Measurements from ENCODE around the gene CCIN.
A peak's percentile ranks its signal among the peaks of the same experiment; 100 is the strongest.
"Not testable (repeated sequence)": the region's sequence is repeated elsewhere in the genome, so short reads cannot be mapped to it uniquely, and the experiment has no call there.

Gene CCIN

DNA sequence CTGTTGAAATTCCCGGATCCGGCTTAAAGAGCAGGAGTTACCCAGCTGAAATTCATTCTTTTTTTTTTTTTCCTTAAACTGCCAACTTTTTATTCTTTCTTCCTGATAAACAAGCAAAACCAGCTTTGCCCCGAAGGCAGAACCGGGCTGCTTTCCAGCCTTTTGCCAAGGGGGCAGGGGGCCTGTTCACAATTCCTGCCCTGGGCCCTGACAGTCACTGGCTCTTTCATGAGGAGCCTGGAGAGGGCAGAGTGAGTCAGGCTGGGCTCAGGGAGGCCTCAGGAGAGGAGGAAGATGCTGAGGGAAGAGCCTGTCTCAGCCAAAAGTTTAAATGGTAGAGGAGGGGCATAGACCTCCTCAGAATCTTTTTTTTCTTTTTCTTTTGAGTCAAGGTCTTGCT lies 27.9 kb upstream of the CCIN start:
- no peak for DNase-seq (ENCODE audit: low read depth)

DNA sequence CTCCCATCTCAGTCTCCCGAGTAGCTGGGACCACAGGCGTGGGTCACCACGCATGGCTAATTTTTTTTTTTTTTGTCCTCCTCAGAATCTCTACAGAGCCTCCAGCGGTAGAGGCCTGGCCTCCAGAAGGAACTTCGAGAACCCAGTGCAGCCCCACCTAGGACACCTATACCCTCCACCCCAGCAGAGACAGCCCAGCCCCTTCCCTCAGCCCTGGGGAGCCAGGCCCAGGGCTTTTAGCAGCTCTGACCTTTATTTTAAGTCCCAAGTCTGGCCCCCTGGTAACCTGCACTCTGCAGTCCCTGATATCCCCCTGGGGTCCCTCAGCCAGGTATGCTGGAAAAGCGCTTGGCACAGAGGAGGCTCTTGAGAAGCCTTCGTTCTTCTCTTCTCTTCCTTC lies 27.4 kb upstream of the CCIN start:
- DNase-seq (ENCODE audit: low read depth): no peak

DNA sequence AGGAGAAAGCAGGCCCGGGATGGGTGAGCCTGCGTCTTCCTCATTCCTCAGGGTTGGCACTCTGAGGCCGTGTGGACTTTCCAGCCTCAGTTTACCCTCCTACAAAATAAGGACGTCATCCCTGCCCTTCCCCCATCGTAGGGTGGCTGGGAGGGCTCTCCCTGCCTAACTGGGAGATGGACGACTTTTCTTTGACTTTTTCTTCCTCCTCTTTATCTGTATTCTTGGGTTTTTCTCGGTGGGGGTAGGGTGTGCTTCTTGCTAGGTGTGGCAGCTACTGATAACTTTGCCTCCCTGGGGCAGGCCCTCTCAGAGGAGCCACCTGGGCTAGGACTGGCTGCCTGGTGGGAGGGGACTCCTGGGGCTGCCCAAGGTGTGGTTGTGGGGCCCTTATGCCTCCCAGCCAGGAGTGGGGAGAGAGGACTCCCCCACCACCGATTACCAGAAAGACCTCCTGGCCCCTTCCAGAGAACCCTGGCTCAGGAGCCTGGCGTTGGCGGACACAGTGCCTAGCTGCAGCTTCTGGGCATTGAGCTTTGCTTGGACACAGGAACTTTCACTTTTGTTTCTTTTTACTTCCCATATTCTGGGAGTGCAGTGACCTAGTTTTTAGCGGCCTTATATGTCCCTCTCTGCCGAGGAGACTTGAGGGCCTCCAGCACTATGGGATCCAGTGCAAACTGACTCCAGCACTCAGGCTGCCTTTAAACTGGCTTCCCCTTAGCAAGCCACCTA lies 26.5 kb upstream of the CCIN start:
- DNase-seq (ENCODE audit: low read depth): no peak

DNA sequence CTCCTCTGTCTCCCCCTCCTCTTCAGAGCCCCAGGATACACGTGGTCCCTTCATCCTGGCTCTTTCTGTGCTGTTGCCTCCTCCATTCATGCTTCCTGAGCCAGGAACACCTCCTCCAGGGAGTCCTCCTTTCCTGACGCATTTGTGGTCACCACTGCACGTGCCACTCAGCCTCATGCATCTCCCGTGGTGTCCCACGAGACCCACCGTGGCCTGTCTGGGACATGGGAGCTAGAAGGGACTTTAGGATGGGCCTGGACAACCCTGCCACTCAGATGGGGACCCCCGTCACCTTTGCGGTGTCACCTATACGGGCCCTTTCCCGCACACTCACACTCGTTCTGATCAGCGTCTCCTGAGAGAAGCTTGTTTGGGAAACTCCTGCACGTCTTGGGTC lies 25.9 kb upstream of the CCIN start:
- no peak for DNase-seq (ENCODE audit: low read depth)

DNA sequence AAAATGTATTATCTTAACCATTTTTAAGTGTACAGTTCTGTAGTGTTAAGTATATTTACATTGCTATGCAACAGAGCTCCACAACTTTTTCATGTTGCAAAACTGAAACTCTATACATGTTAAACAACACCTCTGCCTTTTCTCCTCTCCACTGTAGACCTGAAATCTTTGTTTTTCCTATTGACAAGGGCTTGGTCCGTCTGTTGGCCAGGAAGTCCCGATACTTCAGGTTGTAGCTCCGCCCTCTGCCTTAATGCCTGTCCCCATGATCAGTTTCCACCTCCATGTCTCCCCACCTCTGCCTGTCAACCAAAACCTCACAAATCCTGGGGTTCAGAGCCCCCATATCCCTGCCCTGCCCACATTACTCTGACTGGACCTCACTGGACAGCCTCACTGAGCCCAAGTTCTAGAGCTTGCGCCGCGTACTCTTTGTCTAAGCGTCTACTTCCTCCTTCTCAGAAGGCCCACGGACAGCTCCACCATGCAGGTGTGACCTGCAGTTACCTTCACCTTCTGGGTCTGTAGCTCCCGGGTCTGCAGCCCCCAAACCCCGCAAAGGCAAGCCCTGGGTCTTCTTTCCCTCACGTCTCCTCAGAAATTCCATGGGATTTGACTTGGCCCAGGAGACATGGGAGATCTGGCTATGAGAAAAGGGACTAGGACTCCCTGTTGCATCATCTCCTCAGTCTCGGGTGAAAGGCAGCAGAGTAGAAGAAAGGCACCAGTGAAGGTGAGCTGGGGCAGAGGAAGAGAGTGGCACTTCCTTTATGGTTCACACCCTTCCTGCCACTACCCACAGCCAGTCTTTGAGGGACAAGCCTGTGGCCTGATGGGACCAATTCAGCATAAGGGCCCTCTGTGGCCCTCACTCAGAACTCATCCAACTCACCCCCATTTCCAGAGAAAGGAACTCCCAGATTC lies 24.6 kb upstream of the CCIN start:
- DNase-seq (ENCODE audit: low read depth): no peak

DNA sequence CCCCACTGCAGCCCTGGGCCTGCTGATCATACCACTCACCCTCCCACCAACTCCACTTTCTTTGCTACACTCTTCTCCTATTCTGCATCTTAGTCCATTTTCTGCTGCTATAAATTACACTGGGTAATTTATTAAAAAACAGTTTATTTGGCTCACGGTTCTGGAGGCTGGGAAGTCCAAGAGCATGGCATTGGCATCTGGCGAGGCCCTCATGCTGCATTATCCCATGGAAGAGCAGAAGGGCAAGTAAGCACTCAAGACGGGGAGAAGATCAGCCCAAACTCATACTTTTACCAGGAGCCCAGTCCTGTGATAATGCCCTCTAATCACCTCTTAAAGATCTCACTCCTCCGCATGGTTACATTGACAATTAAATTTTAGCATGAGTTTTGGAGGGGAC lies 23.2 kb upstream of the CCIN start:
- no peak for DNase-seq (ENCODE audit: low read depth)

DNA sequence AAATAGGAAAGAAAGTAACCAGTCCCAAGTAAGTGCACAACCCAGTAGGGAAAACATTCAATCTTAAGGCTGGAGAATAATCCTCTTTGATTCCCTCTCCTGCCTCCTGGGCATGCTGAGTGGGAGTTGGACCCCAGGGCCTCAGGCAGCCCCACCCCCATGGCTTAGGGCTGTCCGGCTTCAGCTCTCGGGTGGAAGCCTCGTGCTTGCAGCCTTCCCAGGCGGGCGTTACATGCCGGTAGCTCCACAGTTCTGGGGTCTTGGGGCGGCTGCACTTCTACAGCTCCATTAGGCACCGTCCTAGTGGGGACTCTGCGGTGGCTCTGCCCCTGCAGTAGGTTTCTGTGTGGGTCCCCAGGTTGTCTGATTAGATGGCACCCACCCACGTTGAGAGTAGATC lies 22.5 kb upstream of the CCIN start:
- no peak for DNase-seq (ENCODE audit: low read depth)

DNA sequence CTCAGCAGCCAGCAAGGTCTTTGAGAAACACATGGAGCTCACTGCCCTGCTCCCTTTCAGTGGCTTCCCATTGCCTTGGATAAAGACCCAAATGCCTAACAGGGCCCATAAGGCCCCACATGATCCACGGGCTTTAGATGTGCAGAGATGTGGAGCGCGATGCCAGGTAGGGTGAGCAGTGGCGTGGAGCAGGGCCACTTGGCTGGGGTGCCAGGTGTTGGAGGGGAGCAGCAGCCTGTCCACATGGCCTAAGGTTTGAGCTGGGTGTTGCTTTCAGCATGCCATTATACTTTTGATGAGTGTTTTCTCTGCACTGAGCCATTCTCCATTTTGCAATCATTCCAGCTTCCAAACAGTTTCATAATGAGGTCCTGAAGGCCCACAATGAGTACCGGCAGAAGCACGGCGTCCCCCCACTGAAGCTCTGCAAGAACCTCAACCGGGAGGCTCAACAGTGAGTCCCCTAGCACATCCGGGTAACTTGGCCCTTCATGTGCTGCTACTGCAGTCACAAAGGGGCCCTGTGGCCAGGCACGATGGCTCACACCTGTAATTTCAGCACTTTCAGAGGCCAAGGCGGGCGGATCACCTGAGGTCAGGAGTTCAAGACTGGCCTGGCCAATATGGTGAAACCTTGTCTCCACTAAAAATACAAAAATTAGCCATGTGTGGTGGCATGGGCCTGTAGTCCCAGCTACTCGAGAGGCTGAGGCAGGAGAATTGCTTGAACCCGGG lies 21.6 kb upstream of the CCIN start:
- DNase-seq (ENCODE audit: low read depth): no peak

DNA sequence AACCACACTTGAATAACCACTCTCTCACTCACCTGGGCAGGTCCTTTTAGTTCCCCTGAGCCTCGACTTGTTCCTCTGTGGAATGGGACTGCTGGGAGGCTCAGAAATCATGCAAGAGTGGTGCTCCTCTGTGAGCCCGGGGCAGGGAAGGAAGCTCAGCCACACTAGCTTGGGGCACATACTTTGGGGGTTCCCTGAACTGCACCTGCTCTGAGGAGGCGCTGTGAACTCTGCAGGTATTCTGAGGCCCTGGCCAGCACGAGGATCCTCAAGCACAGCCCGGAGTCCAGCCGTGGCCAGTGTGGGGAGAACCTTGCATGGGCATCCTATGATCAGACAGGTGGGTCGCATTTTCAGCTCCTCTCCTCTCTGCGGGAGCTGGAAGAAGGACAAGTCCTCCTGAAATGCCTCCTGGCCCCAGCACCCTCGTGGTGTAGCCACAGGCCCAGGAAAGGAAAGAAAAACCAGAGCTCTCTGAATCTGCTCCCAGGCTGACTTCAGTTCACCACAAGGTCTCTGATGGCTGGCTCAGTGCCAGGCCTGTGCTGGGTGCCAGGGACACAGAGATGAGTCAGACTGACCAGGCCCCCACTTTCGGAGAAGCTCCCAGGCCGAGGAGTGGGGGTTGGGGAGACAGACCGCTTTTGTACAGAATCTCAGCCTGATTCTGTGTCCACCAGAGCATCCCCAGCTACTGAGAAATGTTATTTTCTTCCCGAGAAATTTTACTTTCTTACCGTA lies 20.7 kb upstream of the CCIN start:
- DNase-seq (ENCODE audit: low read depth): peak; percentile 61

DNA sequence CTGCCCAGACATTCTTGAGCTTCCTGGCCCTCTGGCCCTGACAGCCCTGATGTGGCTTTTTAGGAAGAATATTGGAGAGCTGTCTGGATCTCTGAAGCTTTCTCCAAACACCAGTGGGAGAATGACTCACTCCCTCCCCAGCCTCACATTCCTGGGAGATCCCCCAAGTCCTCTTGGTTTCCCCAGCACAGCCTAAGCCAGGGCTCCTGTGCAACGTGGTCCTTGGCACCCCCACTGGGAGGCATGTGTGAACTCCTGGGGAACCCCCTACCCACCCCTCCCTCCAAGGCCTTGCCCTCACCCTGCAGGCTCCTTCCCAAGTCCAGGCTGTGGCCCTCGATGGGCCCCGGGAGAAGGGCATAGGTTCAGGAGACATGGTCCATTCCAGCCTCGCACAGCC lies 20.0 kb upstream of the CCIN start:
- DNase-seq (ENCODE audit: low read depth): no peak

DNA sequence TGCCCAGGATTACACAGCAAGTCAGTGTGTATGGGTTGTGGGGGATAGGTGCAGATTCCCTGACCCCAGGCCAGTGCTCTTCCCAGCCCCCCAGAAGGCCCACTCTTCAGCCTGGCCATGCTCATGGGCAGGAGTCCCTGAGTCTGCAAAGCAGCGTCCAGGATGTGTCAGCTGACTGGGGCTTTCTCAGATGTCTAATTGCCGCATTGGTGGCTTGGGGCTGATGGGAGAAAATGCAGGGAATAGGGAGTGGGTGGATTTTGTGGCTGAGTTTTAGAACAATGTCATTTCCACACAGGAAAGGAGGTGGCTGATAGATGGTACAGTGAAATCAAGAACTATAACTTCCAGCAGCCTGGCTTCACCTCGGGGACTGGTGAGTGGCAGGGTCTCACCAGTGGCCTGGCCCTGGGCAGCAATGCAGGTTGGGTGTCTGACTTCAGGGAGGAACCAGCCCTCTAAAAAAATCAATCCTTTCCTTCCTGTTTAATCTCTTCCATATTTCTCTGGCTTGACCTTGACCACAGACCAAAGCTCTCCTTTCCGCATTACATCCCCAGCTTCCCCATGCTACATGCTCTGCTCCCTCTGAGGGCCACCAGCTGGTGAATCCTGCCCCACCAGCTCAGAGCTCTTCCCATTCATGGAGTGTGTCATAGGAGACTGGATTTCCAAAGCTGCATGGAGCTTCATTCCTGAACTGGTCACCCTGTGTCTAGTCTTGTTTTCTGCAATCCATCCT lies 18.4 kb upstream of the CCIN start:
- no peak for DNase-seq (ENCODE audit: low read depth)

DNA sequence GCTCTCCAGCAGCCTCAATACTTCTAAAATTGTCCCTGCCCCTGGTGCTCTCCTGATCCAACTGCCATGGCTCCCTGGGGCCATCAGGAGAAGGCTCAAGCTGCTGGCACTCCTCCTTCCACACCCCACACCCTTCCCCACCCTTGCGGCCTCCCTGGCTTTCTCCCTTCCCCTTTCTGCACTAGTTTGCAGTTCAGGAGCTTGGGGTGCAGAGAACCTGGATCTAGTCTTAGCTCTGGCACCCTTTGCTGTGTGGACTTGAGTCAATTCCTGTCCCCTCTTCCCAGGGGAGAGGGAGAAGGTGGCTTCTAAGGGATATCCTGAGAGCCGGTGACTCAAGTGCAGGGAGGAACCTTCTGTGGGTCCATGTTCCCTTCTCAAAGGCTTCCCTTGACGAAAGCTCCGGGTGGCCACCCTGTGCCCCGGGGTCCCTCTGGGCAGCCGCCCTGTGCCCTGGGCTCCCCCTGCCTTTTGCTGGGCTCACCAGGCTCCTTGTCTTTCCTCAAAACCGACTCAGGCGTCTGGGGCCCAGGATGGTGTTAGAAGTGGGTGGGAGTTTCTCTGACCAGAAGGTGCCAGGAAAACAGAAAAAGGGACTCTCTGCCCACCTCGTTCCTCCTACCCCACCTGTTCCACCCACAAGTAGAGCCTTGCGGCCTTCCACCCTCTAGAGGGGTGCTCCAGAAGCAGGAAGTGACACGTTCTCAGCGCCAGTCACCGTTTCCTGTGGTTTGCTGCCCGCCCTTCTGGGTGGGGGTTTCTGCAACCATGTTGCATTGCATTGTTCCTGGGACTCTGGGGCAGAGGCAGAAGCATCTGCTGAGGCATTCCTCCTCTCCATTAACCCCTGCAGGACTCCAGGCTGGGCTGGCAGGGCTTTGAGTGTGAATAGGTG lies 17.6 kb upstream of the CCIN start:
- peak; percentile 80 for DNase-seq (ENCODE audit: low read depth)

DNA sequence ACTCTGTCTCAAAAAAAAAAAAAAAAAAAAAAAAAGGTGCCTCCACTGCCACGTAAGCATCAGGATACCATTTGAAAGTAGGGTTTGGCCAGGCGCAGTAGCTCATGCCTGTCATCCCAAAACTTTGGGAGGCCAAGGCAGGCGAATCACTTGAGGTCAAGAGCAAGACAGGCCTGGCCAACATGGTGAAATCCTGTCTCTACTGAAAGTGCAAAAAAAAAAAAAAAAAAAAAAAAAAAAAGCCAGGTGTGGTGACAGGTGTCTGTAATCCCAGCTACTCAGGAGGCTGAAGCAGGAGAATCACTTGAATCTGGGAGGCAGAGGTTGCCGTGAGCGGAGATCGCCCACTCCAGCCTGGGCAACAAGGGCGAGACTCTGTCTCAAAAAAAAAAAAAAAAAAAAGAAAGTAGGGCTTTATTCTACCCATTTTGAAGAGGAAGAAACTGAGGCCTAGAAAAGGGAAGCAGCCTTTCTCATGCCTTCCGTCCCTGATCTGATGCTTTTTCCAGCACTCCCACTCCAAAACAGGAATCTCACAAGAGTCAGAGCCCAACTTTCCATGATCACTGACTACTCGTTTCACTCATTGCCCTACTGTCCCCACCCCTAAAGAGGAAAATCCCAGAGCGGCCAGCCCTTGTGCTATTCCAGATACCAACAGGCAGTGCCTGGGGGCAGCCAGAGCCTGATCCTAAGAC lies 16.3 kb upstream of the CCIN start:
- DNase-seq (ENCODE audit: low read depth): no peak

DNA sequence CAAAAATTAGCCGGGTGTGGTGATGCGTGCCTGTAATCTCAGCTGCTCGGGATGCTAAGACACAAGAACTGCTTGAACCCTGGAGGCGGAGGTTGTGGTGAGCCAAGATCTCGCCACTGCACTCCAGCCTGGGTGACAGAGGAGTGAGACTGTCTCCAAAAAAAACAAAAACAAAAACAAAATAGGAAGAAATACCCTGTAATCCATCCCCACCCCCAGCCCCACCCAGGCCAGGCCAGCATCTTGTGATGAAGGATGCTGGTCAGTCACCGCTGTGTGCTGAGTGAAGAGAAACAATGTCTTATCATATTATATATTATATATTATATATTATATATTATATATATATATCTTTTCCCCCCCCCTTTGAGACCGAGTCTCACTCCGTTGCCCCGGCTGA lies 15.4 kb upstream of the CCIN start:
- DNase-seq (ENCODE audit: low read depth): no peak

DNA sequence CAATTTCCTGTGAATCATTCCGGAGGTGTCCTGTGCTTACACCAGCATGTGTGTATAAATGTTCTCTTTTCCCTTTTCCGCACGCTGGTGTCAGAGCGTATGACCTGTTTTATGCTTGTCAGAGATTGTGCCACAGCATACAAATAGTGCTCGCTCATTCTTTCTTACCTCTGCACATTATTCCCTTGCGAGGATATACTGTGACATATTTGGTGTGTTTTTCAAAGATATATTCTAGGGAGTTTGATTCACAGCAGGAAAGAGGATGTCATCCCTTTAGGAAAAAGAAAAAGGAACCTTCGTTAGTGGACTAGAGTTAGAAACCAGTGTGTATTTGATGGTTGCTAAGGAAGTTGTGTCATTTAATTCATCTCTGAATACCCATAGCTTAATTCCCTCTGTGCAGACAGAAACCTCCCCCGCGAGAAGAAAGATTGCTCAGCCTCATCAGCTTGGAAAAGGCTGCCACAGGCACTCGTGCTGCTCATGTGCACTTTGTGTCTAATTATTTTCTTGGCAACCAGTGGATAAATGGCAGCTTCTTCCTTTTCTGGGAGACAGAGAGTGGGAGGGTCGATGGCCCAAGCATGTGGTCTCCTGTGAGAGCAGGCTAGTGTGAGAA lies 14.7 kb upstream of the CCIN start:
- no peak for DNase-seq (ENCODE audit: low read depth)

DNA sequence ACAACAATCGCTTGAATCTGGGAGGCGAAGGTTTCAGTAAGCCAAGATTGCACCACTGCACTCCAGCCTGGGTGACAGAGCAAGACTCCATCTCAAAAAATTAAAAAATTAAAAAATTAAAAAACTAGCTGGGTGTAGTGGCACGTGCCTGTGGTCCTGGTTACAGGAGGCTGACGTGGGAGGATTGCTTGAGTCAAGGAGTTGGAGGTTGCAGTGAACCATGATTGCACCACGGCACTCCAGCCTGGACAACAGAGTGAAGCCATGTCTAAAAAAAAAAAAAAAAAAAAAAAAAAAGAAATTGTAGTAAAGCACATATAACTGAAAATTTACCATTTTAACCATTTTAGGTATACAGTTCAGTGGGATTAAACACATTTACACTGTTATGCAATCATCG lies 13.1 kb upstream of the CCIN start:
- DNase-seq (ENCODE audit: low read depth): no peak

DNA sequence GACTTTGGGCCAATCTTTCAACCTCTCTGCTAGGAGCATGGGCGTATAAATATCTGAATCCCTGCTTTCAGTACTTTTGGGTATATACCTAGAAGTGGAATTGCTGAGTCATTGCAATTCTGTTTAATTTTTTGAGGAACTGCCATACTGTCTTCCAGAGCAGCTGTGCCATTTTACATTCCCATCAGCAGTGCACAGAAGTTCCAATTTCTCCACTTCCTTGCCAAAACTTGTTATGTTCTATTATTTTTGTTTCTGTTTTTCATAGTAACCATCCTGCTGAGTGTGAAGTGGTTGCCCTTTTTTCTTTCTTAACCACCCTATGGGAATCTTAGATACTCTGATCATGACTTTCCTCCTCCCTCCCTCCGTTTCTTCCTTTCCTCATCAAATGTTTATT lies 11.1 kb upstream of the CCIN start:
- DNase-seq (ENCODE audit: low read depth): no peak

DNA sequence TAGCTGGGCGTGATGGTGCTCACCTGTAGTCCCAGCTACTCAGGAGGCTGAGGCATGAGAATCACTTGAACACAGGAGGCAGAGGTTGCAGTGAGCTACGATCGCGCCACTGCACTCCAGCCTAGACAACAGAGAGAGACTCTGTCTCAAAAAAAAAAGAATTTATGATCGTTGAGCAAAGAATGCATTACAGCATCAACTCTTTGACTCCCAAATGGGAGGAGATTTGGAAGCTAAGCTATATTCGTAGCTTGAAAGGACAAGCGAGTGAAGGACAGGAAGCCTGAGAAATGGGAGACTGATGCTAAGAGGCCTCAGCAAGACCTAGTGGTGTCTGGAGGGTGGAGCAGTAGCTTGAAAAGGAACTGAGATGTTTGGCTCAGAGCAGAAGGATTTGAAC lies 10.3 kb upstream of the CCIN start:
- DNase-seq (ENCODE audit: low read depth): no peak

DNA sequence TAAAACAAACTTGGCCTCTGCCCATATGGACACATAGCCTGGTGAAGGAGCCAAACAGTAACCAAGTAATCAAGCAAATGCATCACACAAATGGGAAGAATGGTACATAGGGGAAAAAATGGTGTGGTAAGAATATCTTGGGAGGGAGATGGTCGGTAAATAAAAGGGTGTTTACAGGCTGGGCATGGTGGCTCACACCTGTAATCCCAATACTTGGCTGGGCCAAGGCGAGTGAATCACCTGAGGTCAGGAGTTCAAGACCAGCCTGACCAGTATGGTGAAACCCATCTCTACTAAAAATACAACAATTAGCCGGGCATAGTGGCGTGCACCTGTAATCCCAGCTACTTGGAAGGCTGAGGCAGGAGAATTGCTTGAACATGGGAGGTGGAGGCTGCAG lies 9.7 kb upstream of the CCIN start:
- DNase-seq (ENCODE audit: low read depth): not testable (repeated sequence)
